K562 (cell line): Measurements from ENCODE around the gene DPP10.

Experiments
- ESRRA ChIP-seq: fragments of 450-650 bp; IDR thresholded peaks from 2 replicates; pipeline ENCODE4 v1.6.1; 2014; ENCODE audit warnings: low read depth, mild to moderate bottlenecking, moderate library complexity, borderline replicate concordance
- HDGF ChIP-seq: fragments of 450-650 bp; IDR thresholded peaks from 2 replicates; pipeline ENCODE4 v1.6.1; 2016
- HMG20B ChIP-seq: fragments of 250-450 bp; sonication (Bioruptor Pico); IDR thresholded peaks from 2 replicates; pipeline ENCODE4 v1.5.0; 2021; ENCODE audit warnings: mild to moderate bottlenecking
- MCM3 ChIP-seq: fragments of 450-650 bp; IDR thresholded peaks from 2 replicates; pipeline ENCODE4 v1.6.1; 2016
- MTA3 ChIP-seq: fragments of 450-650 bp; formaldehyde crosslinking; IDR thresholded peaks from 2 replicates; pipeline ENCODE4 v1.6.1; 2017; ENCODE audit warnings: mild to moderate bottlenecking, borderline replicate concordance
- NR2C2 ChIP-seq, 2 experiments: fragments of 200-800 bp in 1 of 2; sonication (Bioruptor generic) in 1 of 2; sonication (generic) in 1 of 2; formaldehyde crosslinking in 1 of 2; IDR thresholded peaks; 2 replicates each; pipeline versions ENCODE4 v1.6.1 to v1.8.0; 2016 to 2022; ENCODE audit warnings: mild to moderate bottlenecking in 1 of 2, missing compliant biosample characterization in 1 of 2, missing genetic modification characterization in 1 of 2, missing genetic modification reagents in 1 of 2
- POLR2A ChIP-seq: fragments of 450-650 bp; conservative IDR thresholded peaks from 2 replicates; pipeline ENCODE4 v1.6.1; 2016
- RBM17 ChIP-seq: fragments of 200-400 bp; formaldehyde crosslinking; IDR thresholded peaks from 2 replicates; pipeline ENCODE4 v1.6.1; 2017; ENCODE audit warnings: low read depth, mild to moderate bottlenecking, low read length, borderline replicate concordance
- SIX5 ChIP-seq, 2 experiments: IDR thresholded peaks; 2 replicates each; pipeline ENCODE4 v1.6.1; 2011; ENCODE audit warnings: low read length in 2 of 2, borderline replicate concordance in 1 of 2, low read depth in 1 of 2, mild to moderate bottlenecking in 1 of 2, moderate library complexity in 1 of 2; ENCODE audit not compliant: insufficient read depth in 1 of 2
- ZNF121 ChIP-seq: sonication (generic); formaldehyde crosslinking; conservative IDR thresholded peaks from 2 replicates; pipeline ENCODE4 v1.8.0; 2022; ENCODE audit warnings: missing genetic modification reagents
- TF ChIP-seq, protein P1 (sequence below), 3 experiments: IDR thresholded peaks in 2 of 3; conservative IDR thresholded peaks in 1 of 3; 2 replicates each; pipeline ENCODE4 v1.5.1; 2011 to 2012; ENCODE audit warnings: low read length in 3 of 3, mild to moderate bottlenecking in 3 of 3, control low read depth in 2 of 3, improper control_type of control experiment in 1 of 3, inconsistent platforms in 1 of 3, low read depth in 1 of 3, mixed read lengths in 1 of 3, moderate library complexity in 1 of 3; ENCODE audit not compliant: insufficient read depth in 2 of 3
- TF ChIP-seq, protein P2 (sequence below): fragments of 200-800 bp; sonication (Bioruptor generic); IDR thresholded peaks from 2 replicates; pipeline ENCODE4 v1.6.1; 2017; ENCODE audit warnings: missing genetic modification characterization, missing compliant biosample characterization

DNA sequence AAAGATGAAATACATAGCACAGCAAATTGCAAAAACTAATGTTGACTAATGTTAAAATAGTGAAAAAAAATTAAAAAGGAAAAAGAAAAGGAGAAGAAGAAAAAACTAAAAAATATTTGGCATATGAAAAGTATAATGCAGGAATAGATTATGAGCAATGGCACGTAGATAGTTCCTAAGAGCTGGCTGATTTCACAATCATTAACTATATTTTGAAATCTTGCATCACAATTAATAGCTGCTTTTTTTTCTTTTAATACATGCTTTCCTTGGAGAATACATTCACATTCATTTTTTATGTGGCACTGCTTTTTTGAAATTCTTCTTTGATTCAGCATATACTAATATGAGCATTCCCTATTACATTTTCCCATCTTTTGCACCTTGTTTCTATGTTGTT is 299.8 kb downstream of the DPP10 start:
- TF ChIP-seq NR2C2 (CRISPR knock-in tag; IDR thresholded peaks at IDR 0.05): no peak
- no peak for TF ChIP-seq NR2C2 (tag; IDR thresholded peaks at IDR 0.05)
- no peak for TF ChIP-seq MTA3
- TF ChIP-seq POLR2A: no peak
- TF ChIP-seq HMG20B: no peak
- TF ChIP-seq, protein P1, sequence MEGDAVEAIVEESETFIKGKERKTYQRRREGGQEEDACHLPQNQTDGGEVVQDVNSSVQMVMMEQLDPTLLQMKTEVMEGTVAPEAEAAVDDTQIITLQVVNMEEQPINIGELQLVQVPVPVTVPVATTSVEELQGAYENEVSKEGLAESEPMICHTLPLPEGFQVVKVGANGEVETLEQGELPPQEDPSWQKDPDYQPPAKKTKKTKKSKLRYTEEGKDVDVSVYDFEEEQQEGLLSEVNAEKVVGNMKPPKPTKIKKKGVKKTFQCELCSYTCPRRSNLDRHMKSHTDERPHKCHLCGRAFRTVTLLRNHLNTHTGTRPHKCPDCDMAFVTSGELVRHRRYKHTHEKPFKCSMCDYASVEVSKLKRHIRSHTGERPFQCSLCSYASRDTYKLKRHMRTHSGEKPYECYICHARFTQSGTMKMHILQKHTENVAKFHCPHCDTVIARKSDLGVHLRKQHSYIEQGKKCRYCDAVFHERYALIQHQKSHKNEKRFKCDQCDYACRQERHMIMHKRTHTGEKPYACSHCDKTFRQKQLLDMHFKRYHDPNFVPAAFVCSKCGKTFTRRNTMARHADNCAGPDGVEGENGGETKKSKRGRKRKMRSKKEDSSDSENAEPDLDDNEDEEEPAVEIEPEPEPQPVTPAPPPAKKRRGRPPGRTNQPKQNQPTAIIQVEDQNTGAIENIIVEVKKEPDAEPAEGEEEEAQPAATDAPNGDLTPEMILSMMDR (IDR thresholded peaks at IDR 0.05 in 2 of 3, conservative IDR thresholded peaks at IDR 0.05 in 1 of 3; ENCODE audit: insufficient read depth in 2 of 3, low read depth in 1 of 3, low read length in 3 of 3): no peak
- TF ChIP-seq HDGF: no peak
- TF ChIP-seq RBM17: no peak
- no peak for TF ChIP-seq SIX5 (IDR thresholded peaks at IDR 0.05; ENCODE audit: borderline replicate concordance in 1 of 2, insufficient read depth in 1 of 2, low read depth in 1 of 2, low read length in 2 of 2)
- TF ChIP-seq ESRRA: no peak
- TF ChIP-seq, protein P2, sequence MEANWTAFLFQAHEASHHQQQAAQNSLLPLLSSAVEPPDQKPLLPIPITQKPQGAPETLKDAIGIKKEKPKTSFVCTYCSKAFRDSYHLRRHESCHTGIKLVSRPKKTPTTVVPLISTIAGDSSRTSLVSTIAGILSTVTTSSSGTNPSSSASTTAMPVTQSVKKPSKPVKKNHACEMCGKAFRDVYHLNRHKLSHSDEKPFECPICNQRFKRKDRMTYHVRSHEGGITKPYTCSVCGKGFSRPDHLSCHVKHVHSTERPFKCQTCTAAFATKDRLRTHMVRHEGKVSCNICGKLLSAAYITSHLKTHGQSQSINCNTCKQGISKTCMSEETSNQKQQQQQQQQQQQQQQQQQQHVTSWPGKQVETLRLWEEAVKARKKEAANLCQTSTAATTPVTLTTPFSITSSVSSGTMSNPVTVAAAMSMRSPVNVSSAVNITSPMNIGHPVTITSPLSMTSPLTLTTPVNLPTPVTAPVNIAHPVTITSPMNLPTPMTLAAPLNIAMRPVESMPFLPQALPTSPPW (CRISPR knock-in tag): no peak
- no peak for TF ChIP-seq ZNF121 (CRISPR knock-in tag)
- no peak for TF ChIP-seq MCM3
